BJ (cell line): ENCODE results near the gene MTUS2. TPM values are rescaled to one million over a fixed set of nuclear protein-coding genes. Genes with fewer than 3 reads are reported as not detected.
A peak's percentile ranks its signal among the peaks of the same experiment; 100 is the strongest.

Source experiments
- CTCF ChIA-PET: fragments of 350-600 bp; formaldehyde crosslinking; extraction: SDS; loops from one replicate; lab custom pipeline; 2021; ENCODE audit warnings: antibody characterized with exemption, inconsistent platforms; lab: Yijun Ruan, JAX
- POLR2A ChIA-PET: fragments of 300-600 bp; sonication (Branson Sonifier 250); formaldehyde crosslinking; extraction: SDS; loops from one replicate; lab custom pipeline; 2021; ENCODE audit warnings: antibody characterized with exemption; lab: Charles Lee
- DNase-seq: peaks from one replicate; pipeline ENCODE4 v3.0.0-alpha.2; 2011; ENCODE audit warnings: low read depth
- H3K27me3 ChIP-seq: 2 replicates; pipeline ENCODE4 v1.6.0; 2011; ENCODE audit warnings: low read length; ENCODE audit not compliant: control insufficient read depth, insufficient read depth
- H3K36me3 ChIP-seq: 2 replicates; pipeline ENCODE4 v1.5.1; 2011; ENCODE audit warnings: low read length; ENCODE audit not compliant: control insufficient read depth, insufficient read depth
- H3K4me3 ChIP-seq: 2 replicates; pipeline ENCODE4 v1.5.1; 2011; ENCODE audit warnings: low read depth, mild to moderate bottlenecking, control low read depth, low read length
- CTCF ChIP-seq: IDR thresholded peaks from 2 replicates; pipeline ENCODE4 v1.5.1; 2011; ENCODE audit warnings: low read depth, mild to moderate bottlenecking, control low read depth, inconsistent platforms, low read length, moderate library complexity; ENCODE audit not compliant: insufficient read depth
- polyA plus RNA-seq: library from polyadenylated mRNA; depleted of rRNA; stranded (reverse); fragments of >200 nt; gene quantifications from 2 replicates; pipeline ENCODE4 v1.2.3, GENCODE V29; 2011

Gene MTUS2
- polyA plus RNA-seq, 1 experiment, result 0.05 TPM

GRCh38 chr13:29542381-29542780 is 722.2 kb downstream of the MTUS2 start:
- no peak overlapping the region for H3K4me3 ChIP-seq
- no peaks in the 10 kb centered on the region for H3K27me3 ChIP-seq
- POLR2A ChIA-PET, result no interaction called here
- peaks cover 6% of the 10 kb centered on the region; the same call in 1 of the 2 replicates for H3K36me3 ChIP-seq
- CTCF ChIA-PET, result interaction anchor here (0.6 to 1.3 kb wide), 3 partner anchors 9 to 1145 kb away, joined by 3 read pairs; no protein-coding TSS in a partner anchor
- no peak for TF ChIP-seq CTCF
- no peak for DNase-seq

- TF ChIP-seq CTCF, result 0 out of 2 replicates have a peak, but pooled peaks have one; percentile 2
- Histone ChIP-seq H3K36me3 (peaks cover 6% of the 10 kb centered on the region; the same call in 1 of the 2 replicates), H3K27me3 (no peaks in the 10 kb centered on the region), H3K4me3 (no peak overlapping the region)
- ChIA-PET CTCF (interaction anchor here (0.6 to 1.3 kb wide), 2 partner anchors 35 to 1144 kb away, joined by 3 read pairs; no protein-coding TSS in a partner anchor), POLR2A (no interaction called here)
- no peak for DNase-seq
Measured at GRCh38 chr13:29543230-29544215, 723.4 kb downstream of the MTUS2 start.

- TF ChIP-seq CTCF, result no peak
- Histone ChIP-seq H3K36me3 (peaks cover 8% of the 10 kb centered on the region), H3K27me3 (no peaks in the 10 kb centered on the region), H3K4me3 (no peak overlapping the region)
- DNase-seq, result no peak
- ChIA-PET POLR2A (no interaction called here), CTCF (interaction anchor here (1.2 to 1.3 kb wide), 2 partner anchors 37 to 38 kb away, joined by 3 to 4 read pairs; no protein-coding TSS in a partner anchor)
Measured at GRCh38 chr13:29545988-29546387, 725.8 kb downstream of the MTUS2 start.

GRCh38 chr13:29546662-29547061 is 726.5 kb downstream of the MTUS2 start:
- H3K4me3 ChIP-seq, result no peak overlapping the region
- H3K36me3 ChIP-seq, result peaks cover 7% of the 10 kb centered on the region
- no peak for DNase-seq
- POLR2A ChIA-PET, result no interaction called here
- no peaks in the 10 kb centered on the region for H3K27me3 ChIP-seq
- TF ChIP-seq CTCF, result no peak
- CTCF ChIA-PET, result interaction anchor here (1.2 kb wide), 1 partner anchor 39 kb away, joined by 4 read pairs; no protein-coding TSS in a partner anchor

- peaks cover 7% of the 10 kb centered on the region for H3K36me3 ChIP-seq
- no peak for DNase-seq
- ChIA-PET CTCF (interaction anchor here (1.2 kb wide), 1 partner anchor 39 kb away, joined by 4 read pairs; no protein-coding TSS in a partner anchor), POLR2A (no interaction called here)
- TF ChIP-seq CTCF, result no peak
- no peak overlapping the region for H3K4me3 ChIP-seq
- no peaks in the 10 kb centered on the region for H3K27me3 ChIP-seq
Measured at GRCh38 chr13:29547153-29547552, 727.0 kb downstream of the MTUS2 start.
